Limb (tissue), 2 donors: ENCODE measurements around the gene PPIL6.
A peak's percentile ranks its signal among the peaks of the same experiment; 100 is the strongest.

Source experiments
- DNase-seq, 2 donors: peaks; one replicate each; pipeline ENCODE4 v3.0.0-alpha.2; 2016; ENCODE audit errors: extremely low spot score in 2 of 2

The PPIL6 gene

DNA sequence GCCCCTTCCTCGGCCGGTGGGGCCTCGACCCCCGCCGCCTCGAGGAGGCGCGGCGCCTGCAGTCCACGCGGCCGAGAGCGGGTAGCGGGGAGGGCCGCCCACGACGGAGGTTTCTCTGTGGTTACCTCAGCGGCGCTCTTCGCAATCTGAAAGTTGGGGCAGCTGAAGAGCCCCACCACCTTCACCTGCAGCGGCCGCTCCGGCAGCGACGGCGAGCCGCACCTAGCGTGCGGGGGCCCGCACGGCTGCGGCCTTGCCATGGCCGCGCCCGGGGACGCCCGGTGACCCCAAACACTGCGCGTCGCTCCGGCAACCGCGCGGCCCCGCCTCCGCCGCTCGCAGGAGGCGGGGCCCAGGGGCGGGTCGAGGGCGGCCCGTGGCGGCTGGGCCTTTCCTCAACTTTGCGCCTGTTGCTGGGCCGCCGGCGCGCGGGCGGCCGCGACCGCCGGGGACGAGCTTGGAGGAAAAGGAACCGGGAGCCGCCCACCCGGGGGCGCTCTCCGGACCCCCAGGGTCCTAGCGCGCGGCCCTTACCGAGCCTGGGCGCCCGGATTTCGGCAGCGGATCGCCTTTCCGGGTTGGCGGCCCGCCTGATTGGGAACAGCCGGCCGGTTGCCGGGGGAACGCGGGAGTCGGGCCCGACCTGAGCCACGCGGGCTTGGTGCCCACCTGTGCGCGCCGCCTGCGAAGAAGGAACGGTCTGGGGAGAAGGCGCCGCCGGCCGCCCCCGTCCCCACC, at the start of gene PPIL6, which contains the start of gene SMPD2:
PPIL6 (minus strand) TSS at position 298 of the 738 bp plus-strand sequence; CDS start at position 260, 38 bp downstream.
SMPD2 (plus strand) TSS at position 394 of the 738 bp plus-strand sequence. CDS start 398 bp downstream, outside the sequence.
- peak; percentile 92 to 94 for DNase-seq

DNA sequence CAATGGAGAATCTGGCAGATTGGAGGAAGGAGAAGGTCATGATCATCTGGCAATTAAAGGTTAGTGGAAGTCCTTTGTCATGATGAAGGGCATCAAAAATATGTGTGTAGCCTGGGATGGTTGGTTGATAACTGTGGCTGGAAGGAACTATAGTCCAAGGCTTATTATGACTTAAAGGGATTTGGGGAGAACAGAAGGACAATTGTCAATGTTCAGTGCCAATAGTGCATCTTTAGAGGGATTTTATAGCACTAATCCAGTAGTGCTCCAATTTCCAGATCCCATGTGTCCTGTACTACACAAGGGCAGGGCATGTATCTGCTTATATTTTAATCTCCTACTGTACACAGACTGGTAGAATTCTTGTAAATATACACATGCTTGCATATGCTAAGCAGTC, 47.6 kb upstream of the PPIL6 start:
- no peak for DNase-seq

DNA sequence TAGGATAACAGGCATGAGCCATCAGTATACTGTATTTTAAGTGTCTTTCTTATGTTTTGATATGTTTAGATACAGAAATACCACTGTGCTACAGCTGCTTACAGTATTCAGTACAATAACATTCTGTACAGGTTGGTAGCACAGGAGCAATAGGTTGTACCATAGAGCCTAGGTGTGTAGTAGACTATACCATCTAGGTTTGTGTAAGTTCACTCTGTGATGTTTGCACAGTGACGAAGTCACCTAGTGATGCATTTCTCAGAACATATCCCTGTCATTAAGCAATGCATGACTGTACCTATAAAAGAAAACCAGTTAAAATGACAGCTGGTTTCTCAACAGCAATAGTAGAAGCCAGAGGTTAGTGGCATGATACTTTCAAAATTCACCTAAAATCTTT, 45.6 kb upstream of the PPIL6 start:
- no peak for DNase-seq

DNA sequence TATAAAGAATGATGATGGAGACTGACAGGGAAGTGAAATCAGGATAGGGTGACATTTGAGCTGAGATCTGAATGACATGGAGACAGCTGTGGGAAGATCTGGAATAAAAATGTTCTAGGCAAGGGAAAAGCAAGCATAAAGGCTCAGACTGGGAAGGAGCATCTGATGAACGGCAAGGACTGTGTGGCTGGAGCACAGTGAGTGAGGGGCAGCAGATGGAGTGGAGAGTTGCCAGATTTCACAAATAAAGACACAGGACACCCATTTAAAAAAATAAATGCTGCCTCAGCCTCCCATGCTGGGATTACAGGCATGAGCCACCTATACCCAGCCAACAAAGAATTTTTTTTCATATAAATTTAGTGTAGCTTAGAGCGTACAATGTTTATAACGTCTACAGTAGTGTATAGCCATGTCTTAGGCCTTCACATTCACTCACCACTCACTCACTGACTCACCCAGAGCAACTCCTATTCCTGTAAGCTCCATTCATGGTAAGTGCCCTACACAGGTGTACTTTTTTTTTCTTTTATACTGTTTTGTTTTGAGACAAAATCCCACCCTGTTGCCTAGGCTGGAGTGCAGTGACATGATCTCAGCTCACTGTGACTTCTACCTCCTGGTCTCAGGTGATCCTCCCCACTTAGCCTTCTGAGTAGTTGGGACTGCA, 45.0 kb upstream of the PPIL6 start:
- DNase-seq: no peak

DNA sequence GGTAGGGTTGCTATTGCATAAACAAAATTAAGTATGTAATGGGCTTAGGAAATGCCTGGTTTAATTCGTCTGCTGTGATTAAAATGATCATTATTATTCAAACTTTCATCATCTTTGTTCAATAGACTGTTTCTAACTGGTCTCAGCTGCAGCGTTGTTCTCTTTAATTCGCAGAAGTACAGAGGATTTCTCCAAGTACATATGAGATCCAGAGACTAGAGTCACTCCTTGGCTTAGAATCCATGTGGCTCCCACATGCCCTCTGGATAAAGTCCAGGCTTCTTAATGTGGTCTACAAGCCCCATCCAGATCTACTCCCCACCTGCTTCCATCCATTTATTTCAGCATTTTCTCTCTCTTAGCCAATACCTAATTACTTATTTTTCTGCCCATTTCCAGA, 43.7 kb upstream of the PPIL6 start:
- DNase-seq: peak in 1 of 2 donors; percentile 57

DNA sequence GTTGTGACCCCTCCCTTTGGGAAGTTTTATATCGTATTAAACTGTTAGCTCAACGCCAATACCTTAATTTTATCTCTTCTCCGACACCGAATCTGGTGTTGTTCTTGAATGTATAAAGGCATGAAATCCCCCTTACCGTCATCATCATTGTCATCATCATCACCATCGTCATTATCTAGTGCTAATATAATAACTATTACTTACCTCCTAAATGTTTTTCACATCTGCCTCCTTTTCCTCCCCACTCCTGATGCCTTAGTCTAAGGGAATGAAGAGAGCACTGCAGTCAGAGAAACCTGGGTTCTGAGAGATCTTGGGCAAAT, 43.3 kb upstream of the PPIL6 start:
- DNase-seq: no peak

DNA sequence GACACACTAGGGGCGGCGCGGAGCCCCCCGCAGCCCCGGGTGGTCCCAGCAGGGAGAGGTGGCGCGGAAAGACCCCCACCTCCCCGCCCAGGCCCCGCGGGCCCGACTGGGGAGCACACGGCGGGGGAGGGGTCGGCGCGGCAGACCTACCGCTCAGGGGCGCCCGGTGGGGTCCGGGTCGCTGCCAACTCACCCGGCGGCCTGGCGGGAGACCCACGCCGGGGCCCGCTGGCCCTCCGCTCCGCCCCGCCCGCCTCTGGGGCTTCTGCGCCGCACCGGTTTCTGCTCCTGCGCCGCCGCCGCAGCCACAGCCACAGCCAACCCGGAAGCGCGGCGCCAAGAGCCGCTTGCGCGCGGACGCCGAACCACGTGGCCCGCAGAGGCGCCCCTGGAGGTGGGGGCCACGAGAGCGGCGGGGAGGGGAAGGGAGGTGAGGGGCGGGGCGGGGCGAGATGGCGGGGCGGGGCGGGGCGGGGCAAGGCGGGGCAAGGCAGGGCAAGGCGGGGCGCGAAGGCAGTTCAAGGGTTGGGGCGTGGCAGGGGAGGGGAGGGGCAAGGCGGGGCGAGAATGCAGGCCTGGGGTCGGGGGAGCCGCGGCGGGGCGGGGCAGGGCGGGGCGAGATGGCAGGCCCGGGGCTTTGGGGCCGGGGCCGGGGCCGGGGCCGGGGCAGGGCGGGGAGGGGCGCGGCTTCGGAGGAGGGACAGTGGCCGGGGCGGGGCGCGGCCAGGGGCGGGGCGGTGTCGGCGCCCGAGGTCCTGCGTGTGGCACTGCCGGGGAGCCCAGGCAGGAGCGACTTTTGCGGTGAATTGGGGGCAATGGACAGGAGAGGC, 42.7 kb upstream of the PPIL6 start, which contains the start of gene ZBTB24:
ZBTB24 (minus strand) TSS at position 315 of the 830 bp plus-strand sequence. CDS start 1,193 bp downstream, outside the sequence.
- peak; percentile 82 to 93 for DNase-seq

DNA sequence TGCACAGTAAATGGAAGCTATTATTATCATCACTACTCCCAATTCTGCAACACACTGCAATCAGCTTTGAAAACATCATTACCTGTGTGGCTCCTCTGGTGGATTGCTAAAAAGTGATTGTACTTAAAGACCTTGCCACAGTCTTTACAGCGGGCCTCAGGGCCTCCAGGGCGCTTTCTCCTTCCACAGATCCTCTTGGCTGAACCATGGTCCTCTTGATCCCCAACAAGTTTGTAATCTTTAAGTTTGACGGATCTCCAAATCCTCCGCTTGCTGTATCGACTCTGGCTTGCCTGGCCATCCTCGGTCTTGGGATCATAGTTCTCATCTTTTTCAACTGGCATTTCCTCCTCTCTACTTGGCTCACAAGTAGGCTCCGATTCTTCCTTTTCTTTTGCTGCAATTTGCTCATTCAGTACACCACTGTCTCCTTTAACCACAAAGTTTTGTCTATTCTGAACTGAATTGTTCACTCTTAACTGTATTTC, 40.6 kb upstream of the PPIL6 start:
- DNase-seq: no peak

DNA sequence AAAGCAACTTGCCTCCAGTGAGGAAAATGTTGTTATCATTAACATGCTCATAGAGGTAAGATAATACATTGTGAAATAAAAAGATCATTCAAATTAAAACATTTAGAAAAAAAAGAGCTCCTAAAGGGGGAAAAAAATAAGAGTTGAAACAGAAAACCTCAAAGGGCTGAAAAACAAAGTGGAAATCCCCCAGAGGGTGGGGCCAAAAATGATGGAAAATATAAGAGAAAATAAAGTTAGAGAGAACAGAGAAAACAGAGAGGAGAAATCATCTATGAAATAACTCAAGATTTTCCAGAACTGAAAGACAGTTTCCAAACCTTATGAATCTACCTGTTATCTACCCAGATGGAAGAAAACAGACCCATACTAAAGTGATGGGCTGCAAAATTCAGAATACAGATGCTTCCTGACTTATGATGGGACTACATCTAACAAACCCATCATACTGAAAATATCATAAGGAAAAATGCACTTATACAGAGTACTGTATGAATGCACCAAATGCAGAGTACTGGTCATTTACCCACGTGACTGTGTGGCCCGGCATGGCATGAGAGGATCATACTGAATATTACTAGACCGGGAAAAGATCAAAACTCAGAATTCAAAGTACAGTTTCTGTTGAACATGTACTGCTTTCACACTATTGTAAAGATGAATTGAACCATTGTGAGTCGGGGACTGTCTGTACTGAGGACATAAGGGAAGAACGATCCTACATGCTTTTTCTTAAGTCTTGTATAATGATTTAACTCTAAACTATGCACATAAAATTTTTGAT, 38.6 kb upstream of the PPIL6 start:
- no peak for DNase-seq

DNA sequence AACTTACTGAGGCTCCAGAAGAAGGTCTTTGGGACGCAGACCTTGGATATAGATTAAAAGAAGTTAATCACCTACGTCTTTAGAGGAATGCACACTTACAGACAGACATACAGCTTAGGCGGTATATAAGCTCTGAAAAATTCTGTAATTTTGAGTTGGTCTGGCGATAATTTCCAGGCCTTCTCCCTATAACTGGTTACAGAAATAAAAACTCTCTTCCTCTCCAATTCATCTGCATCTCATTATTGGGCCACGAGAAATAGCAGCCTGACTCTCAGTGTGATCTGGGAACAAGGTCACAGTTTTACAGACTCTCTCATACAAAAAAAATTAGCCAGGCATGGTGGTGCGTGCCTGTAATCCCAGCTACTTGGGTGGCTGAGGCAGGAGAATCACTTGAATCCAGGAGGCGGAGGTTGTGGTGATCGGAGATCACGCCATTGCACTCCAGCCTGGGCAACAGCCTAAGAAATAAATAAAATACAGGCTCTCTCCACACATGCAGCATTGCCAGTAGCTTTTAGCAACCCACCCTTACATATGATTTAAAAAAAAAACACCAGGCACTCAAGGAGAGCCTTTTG, 37.9 kb upstream of the PPIL6 start:
- no peak for DNase-seq

DNA sequence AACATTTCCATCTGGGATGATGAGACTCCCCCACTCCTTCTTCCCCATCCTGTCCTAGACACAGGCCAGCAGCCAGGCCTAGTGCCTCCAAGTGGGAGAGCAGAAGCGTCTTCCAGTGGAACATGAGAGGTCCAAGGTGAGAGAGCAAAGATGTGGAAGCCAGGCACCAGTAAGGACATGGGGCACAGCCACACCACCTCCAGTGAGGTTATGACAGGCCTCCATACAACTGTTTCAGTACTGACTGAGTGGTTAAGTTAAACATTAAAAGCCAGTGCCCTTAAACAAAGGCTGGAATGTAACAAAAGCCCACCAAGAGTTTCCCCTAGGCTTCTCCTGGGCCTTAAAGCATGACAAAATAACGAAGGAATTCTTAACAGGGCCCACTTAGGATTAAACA, 37.3 kb upstream of the PPIL6 start:
- DNase-seq: no peak

DNA sequence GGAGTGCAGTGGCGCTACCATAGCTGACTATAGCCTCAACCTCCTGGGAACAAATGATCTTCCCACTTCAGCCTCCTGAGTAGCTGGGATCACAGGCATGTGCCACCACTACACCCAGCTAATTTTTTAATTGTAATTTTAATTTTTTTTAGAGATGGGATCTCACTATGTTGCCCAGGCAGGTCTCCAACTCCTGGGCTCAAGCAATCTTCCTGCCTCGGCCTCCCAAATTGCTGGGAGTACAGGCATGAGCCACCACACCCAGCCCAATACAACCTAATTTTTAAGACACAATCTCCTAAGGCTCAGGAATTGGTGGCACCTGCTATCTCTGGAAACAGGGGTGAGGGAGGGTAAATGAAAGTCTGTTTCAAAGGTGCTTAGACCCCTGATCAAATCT, 36.8 kb upstream of the PPIL6 start:
- no peak for DNase-seq

DNA sequence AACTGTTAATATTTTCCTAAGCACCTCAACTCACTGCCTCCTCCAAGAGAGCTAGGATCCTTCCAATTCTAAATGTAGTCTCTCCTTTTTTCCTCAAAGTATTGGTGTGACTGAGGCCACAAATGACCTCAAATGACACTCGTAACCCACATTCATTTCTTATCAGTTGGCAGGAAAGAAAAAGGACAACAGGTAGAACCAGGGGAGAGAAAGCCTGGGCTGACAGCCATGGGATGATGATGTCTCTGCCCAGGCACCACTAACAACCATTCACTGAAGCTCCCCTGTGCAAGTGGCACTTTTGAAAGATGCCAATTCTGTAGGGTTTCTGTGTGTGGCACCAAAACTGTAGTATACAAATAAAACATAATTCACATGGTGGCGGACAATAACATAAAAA, 35.2 kb upstream of the PPIL6 start:
- no peak for DNase-seq

DNA sequence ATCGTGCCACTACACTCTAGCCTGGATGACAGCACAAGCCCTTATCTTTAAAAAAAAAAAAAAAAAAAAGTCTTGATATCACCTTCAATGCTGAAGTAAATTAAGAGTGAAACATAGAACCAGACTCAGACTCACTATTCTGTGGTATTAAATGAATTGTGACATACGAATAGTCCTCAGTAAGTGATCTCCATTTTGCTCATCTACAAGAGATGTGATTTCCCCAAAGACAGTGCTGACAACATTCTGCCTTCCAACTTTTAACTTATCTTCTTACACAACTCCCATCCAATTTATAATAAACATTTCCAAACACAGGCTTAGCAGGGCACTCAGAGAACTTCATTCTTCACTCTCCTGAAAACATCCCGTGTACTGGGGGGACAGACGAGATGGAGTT, 34.6 kb upstream of the PPIL6 start:
- no peak for DNase-seq

DNA sequence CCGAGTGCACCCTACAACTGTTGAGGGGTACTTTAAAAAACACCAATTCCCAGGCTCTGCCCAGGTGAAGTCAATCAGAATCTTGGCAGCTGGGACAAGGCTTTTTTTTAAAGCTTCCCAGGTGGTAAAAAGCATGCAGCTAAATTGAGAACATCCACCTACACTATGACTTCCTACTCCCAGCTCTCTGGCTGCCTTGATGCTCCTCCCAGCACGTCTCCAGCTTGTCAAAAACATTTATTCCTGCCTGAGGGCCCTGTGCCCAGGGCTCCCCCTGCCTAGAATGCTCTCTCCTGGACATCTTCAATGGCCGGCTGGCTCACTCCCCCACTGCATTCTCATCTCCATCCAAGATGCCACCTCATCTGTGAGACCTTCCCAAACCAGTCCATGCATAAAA, 32.7 kb upstream of the PPIL6 start:
- DNase-seq: no peak

DNA sequence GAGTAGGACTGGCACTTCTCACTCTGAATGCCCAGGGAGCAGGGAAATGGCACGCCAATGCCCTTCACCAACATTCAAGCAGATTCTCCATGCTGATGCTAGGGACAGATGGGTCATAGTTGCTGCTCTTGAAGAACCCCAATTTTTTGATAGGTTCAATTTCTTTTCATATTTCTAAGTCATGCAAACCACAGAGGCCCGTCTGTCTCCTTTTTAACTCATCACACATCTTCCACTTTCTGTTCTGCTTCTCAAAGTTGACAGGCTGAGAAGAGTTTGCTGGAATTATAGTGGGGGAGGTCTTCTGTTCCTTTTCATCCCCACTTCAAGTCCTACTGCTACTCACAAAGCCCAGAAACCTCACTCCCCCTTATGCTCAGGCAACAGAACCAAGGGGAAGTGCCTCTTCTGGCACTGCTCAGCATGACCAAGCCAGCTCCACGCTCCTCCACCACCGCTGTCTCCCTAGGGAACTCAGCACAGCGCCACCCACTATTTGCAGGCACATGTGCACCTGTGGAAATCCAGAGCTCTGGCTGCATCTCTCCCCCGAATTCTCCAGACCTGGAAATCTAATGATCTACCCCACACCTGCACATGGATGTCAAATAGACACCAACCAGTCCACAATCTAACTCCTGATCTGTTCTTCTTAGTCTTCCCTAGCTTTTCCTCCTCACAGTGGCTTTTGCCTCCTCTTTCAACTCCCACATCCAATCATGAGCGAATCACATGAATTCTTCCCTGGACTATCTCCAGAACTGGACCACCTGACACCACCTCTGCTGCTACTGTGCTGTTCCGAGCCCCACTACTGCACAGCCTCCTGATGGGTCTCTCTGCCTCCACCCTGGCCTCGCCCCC, 31.9 kb upstream of the PPIL6 start:
- no peak for DNase-seq

DNA sequence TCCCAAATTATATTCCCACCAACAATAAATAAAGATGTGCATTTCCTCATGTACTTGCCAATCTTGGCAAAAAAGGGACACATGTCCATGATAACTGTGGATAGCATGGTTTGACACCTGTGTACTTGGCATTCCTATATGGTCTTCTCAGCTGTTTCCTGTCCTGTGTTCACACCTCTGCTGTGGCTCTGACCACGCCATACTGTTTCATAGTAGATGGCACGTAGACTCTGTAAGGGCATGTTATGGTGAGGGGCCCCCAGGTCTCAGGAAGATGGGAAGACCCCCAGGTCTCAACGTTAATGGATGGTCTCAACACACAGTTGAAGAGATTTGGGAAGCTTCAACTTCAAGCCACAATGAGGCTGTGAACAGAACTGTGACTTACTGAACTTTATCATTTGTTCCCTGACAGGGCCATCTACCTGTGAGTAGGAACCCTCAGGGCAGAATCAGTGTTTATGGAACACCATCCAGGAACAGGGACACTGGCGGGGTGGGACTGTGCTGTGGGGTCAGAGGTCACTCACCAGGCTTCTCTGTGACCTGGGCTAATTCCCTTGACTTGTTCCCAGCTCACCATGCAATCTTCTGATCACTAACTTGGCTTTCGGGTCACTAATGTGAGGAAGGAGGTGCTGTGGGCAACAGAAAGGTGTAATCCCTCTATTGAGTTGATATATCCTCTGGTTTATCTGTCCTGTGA, 30.8 kb upstream of the PPIL6 start:
- DNase-seq: no peak

DNA sequence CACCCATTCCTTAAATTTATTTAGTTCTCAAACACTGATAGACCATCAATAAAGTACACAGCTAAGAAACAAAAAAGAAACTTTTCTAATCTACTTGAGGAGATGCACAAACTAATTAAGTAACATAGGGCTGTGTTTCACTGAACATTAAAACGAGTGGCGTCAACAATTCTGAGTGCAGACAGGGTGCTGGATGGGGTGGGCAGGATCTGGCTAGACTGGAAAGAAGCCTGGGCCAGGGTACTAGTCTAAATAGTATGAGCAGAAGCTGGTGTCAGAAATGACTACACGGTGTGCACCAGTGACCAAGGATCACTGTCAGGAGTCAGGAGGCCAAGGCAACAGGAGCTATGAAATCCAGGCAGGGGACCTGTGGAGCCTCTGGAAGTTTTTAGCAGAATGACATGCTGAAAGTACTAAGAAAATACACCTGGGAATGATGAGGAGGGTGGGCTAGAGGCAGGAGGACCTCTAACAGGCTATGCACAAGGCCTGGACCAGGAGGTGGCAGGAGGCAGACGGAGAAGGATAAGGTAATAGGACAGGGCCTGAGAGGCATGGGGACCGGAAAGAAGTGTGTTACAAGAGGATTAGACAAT, 29.3 kb upstream of the PPIL6 start:
- no peak for DNase-seq

DNA sequence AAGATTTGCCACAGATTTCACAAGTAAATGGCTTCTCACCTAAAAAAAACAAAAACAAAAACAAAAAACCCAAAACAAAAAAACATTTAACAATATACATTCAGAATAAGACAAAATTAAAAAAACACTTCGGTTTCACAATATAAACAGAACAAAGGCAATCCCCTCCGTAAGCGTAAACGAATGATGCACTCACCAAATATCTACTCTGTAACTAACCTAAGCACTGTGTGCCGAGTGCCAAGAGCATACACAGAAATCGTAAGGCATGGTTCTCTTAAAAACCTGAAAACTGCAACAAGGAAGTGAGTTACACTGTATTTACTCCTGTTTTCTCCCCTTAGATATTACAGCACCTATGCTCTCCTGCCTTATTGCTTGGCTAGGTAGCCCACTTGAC, 27.3 kb upstream of the PPIL6 start:
- no peak for DNase-seq
